Measurements from ENCODE around the gene TNFAIP3.

DNA sequence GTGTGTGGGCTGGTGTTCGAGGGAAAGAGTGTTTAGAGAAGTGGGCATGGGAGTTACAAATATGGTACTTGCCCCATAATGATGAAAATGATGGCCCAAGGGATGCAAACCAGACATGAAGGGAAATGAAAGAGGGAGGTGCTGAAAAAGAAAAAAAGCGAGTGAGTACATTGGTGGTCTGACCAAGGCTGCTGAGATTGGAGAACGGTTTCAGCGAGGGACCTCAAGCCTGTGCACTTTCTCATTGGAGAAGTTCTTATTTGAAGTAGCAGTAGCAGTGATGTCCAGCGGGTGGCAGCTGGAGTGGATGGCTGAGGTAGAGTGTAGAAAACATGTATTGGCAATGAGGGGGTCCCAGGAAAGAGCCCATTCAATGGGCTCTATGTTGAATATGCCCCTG is 54.8 kb downstream of the TNFAIP3 start:
- TF ChIP-seq, protein P1, sequence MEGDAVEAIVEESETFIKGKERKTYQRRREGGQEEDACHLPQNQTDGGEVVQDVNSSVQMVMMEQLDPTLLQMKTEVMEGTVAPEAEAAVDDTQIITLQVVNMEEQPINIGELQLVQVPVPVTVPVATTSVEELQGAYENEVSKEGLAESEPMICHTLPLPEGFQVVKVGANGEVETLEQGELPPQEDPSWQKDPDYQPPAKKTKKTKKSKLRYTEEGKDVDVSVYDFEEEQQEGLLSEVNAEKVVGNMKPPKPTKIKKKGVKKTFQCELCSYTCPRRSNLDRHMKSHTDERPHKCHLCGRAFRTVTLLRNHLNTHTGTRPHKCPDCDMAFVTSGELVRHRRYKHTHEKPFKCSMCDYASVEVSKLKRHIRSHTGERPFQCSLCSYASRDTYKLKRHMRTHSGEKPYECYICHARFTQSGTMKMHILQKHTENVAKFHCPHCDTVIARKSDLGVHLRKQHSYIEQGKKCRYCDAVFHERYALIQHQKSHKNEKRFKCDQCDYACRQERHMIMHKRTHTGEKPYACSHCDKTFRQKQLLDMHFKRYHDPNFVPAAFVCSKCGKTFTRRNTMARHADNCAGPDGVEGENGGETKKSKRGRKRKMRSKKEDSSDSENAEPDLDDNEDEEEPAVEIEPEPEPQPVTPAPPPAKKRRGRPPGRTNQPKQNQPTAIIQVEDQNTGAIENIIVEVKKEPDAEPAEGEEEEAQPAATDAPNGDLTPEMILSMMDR (IDR thresholded peaks at IDR 0.05; ENCODE audit: insufficient read depth, low read length), result peak; percentile 12
- no peak for TF ChIP-seq POLR2AphosphoS5 (IDR thresholded peaks at IDR 0.05; ENCODE audit: low read depth)
- no peak for TF ChIP-seq SPI1 (IDR thresholded peaks at IDR 0.05; ENCODE audit: borderline replicate concordance, low read depth)
- no peak for TF ChIP-seq GABPA (IDR thresholded peaks at IDR 0.05; ENCODE audit: low read depth)

All from HL-60 (cell line).